ENCODE results near the gene USP7. TPM values are rescaled to one million over a fixed set of nuclear protein-coding genes. Genes with fewer than 3 reads are reported as not detected.

The USP7 gene
- total RNA-seq = 55.0 and 56.3 TPM in 2 replicates

GRCh38 chr16:8963821-8964441, at the start of gene USP7:
Gene USP7, minus strand, starts transcription at chr16:8963906. Its CDS starts 621 bp downstream, at chr16:8963285.

GRCh38 chr16:8882041-8882617, 81.6 kb downstream of the USP7 start, which contains the start of gene LITAFD:
Gene LITAFD, plus strand, starts transcription at chr16:8882351. Its CDS starts 2,005 bp downstream, at chr16:8884356.

GRCh38 chr16:8868416-8869211, 95.1 kb downstream of the USP7 start, which contains the start of gene CARHSP1:
Gene CARHSP1, minus strand, starts transcription at chr16:8869006. Its CDS starts 9,678 bp downstream, at chr16:8859328.

Other genes starting within 250 kb of the USP7 start
- 6.4 and 7.7 TPM in 2 replicates for gene TMEM186, start 166.3 kb downstream of the USP7 start, total RNA-seq
- gene PMM2, start 166.1 kb downstream of the USP7 start, total RNA-seq = 38.1 and 45.6 TPM in 2 replicates
- gene CARHSP1, start 94.9 kb downstream of the USP7 start, total RNA-seq = 250 and 259 TPM in 2 replicates
- not detected in 2 replicates for gene LITAFD, start 81.6 kb downstream of the USP7 start, total RNA-seq
- 46.0 and 65.0 TPM in 2 replicates for gene HAPSTR1, start 127.7 kb upstream of the USP7 start, total RNA-seq

Data from hair follicular keratinocyte (primary cell).